Measurements from ENCODE around the gene POLR3G. TPM values are rescaled to one million over a fixed set of nuclear protein-coding genes. Genes with fewer than 3 reads are reported as not detected.

The POLR3G gene
- polyA plus RNA-seq, 1 donor from 2014 or later, result 2.7 TPM

DNA sequence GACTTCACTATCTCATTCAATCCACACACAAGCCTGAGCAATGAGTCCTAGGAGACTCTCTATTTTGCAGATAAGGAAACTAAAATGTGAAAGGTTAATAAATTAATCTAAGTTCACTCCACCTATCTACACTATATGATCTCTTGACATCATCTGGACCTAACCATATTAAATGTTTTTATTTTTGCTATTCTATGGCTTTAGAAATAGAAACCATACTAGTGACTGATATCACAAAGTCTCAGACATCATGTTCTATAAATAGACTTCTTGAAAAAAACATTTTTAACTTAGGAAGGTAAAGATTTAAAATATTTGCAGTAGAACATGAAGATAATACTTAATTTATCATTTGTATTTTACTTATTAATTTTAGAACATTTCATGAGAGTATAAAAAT is 74.6 kb downstream of the POLR3G start:
- no peaks in the 10 kb centered on the region for H3K79me2 ChIP-seq (replicated peaks; ENCODE audit: insufficient read depth, low read length)
- no peaks in the 10 kb centered on the region for H3K9me2 ChIP-seq (ENCODE audit: insufficient read depth, low read length)
- no peak overlapping the region for H3K9ac ChIP-seq (ENCODE audit: low read length)
- TF ChIP-seq EP300 (conservative IDR thresholded peaks at IDR 0.05; ENCODE audit: poor library complexity, severe bottlenecking) (no peak), RAD21 (conservative IDR thresholded peaks at IDR 0.05) (no peak), POLR2AphosphoS5 (IDR thresholded peaks at IDR 0.05) (no peak), SMC3 (conservative IDR thresholded peaks at IDR 0.05; ENCODE audit: poor library complexity) (no peak)
- TF ChIP-seq, protein P1, sequence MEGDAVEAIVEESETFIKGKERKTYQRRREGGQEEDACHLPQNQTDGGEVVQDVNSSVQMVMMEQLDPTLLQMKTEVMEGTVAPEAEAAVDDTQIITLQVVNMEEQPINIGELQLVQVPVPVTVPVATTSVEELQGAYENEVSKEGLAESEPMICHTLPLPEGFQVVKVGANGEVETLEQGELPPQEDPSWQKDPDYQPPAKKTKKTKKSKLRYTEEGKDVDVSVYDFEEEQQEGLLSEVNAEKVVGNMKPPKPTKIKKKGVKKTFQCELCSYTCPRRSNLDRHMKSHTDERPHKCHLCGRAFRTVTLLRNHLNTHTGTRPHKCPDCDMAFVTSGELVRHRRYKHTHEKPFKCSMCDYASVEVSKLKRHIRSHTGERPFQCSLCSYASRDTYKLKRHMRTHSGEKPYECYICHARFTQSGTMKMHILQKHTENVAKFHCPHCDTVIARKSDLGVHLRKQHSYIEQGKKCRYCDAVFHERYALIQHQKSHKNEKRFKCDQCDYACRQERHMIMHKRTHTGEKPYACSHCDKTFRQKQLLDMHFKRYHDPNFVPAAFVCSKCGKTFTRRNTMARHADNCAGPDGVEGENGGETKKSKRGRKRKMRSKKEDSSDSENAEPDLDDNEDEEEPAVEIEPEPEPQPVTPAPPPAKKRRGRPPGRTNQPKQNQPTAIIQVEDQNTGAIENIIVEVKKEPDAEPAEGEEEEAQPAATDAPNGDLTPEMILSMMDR (IDR thresholded peaks at IDR 0.05; ENCODE audit: poor library complexity, severe bottlenecking), result no peak
- no peak overlapping the region for H2AFZ ChIP-seq (ENCODE audit: low read depth, low read length)
- no peak overlapping the region for H3K4me2 ChIP-seq (ENCODE audit: low read length)
- H3K27ac ChIP-seq (ENCODE audit: low read length), result no peak overlapping the region
- H3K27me3 ChIP-seq (ENCODE audit: insufficient read depth, low read depth, low read length), result no peaks in the 10 kb centered on the region
- no peaks in the 10 kb centered on the region for H4K20me1 ChIP-seq (ENCODE audit: insufficient read depth)
- H3F3A ChIP-seq (ENCODE audit: insufficient read depth, low read length, poor library complexity, severe bottlenecking), result no peaks in the 10 kb centered on the region
- no peak overlapping the region for H3K4me3 ChIP-seq (ENCODE audit: low read length)
- H3K9me3 ChIP-seq (ENCODE audit: low read length), result no peaks in the 10 kb centered on the region
- H3K36me3 ChIP-seq (ENCODE audit: insufficient read depth, low read length), result no peaks in the 10 kb centered on the region

DNA sequence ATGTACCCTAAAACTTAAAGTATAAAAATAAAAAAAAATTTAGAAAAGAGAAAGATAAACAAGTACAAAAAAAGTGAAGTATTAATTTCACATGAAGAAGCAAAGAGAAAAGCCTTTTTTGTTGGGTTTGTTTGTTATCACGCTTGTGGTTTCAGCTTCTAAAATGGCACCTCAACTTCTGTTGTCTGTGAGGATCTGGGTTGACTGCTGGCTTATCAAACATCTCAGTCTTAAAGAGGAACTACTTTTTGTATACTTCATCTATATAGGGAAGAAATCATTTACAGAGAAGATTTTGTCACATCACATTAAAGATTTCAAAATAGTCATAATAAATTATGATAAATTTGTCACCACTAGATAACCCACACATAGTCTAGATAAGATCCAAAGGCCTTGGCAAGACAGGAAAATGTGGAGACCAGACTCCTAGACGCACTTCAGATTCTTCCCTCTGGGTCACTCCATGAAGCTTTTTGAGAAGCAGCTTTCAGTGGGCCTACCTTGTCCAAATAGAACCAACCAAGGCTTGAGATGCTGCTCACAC is 75.1 kb downstream of the POLR3G start:
- Histone ChIP-seq H3K36me3 (ENCODE audit: insufficient read depth, low read length) (no peaks in the 10 kb centered on the region), H3K9ac (ENCODE audit: low read length) (no peak overlapping the region), H3K4me2 (ENCODE audit: low read length) (no peak overlapping the region), H4K20me1 (ENCODE audit: insufficient read depth) (no peaks in the 10 kb centered on the region), H3K9me2 (ENCODE audit: insufficient read depth, low read length) (no peaks in the 10 kb centered on the region), H3F3A (ENCODE audit: insufficient read depth, low read length, poor library complexity, severe bottlenecking) (no peaks in the 10 kb centered on the region), H3K27me3 (ENCODE audit: insufficient read depth, low read depth, low read length) (no peaks in the 10 kb centered on the region), H3K9me3 (ENCODE audit: low read length) (no peaks in the 10 kb centered on the region), H3K79me2 (replicated peaks; ENCODE audit: insufficient read depth, low read length) (no peaks in the 10 kb centered on the region), H3K4me3 (ENCODE audit: low read length) (no peak overlapping the region), H3K27ac (ENCODE audit: low read length) (no peak overlapping the region), H2AFZ (ENCODE audit: low read depth, low read length) (no peak overlapping the region)
- TF ChIP-seq TAF1 (IDR thresholded peaks at IDR 0.05; ENCODE audit: low read depth), result no peak
- TF ChIP-seq EZH2 (IDR thresholded peaks at IDR 0.05; ENCODE audit: borderline replicate concordance, insufficient read depth, low read length, poor library complexity, severe bottlenecking), result no peak
- TF ChIP-seq SMC3 (conservative IDR thresholded peaks at IDR 0.05; ENCODE audit: poor library complexity), result no peak
- TF ChIP-seq, protein P2, sequence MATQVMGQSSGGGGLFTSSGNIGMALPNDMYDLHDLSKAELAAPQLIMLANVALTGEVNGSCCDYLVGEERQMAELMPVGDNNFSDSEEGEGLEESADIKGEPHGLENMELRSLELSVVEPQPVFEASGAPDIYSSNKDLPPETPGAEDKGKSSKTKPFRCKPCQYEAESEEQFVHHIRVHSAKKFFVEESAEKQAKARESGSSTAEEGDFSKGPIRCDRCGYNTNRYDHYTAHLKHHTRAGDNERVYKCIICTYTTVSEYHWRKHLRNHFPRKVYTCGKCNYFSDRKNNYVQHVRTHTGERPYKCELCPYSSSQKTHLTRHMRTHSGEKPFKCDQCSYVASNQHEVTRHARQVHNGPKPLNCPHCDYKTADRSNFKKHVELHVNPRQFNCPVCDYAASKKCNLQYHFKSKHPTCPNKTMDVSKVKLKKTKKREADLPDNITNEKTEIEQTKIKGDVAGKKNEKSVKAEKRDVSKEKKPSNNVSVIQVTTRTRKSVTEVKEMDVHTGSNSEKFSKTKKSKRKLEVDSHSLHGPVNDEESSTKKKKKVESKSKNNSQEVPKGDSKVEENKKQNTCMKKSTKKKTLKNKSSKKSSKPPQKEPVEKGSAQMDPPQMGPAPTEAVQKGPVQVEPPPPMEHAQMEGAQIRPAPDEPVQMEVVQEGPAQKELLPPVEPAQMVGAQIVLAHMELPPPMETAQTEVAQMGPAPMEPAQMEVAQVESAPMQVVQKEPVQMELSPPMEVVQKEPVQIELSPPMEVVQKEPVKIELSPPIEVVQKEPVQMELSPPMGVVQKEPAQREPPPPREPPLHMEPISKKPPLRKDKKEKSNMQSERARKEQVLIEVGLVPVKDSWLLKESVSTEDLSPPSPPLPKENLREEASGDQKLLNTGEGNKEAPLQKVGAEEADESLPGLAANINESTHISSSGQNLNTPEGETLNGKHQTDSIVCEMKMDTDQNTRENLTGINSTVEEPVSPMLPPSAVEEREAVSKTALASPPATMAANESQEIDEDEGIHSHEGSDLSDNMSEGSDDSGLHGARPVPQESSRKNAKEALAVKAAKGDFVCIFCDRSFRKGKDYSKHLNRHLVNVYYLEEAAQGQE (IDR thresholded peaks at IDR 0.05; ENCODE audit: borderline replicate concordance), result no peak
- no peak for TF ChIP-seq POLR2AphosphoS5 (IDR thresholded peaks at IDR 0.05)
- TF ChIP-seq RAD21 (conservative IDR thresholded peaks at IDR 0.05), result no peak
- TF ChIP-seq, protein P1 (IDR thresholded peaks at IDR 0.05; ENCODE audit: poor library complexity, severe bottlenecking), result no peak
- TF ChIP-seq MXI1 (conservative IDR thresholded peaks at IDR 0.05; ENCODE audit: poor library complexity, severe bottlenecking), result no peak
- no peak for TF ChIP-seq EP300 (conservative IDR thresholded peaks at IDR 0.05; ENCODE audit: poor library complexity, severe bottlenecking)

Data from neural cell (in vitro differentiated cells).